GM21526 (cell line): ENCODE data around the gene UST.
"Not testable (repeated sequence)": the region's sequence is repeated elsewhere in the genome, so short reads cannot be mapped to it uniquely, and the experiment has no call there.

ENCODE experiments used
- ATAC-seq: cut with Tn5 transposase; IDR thresholded peaks from one replicate; pipeline ENCODE4 v1.9.1; 2021; ENCODE audit warnings: moderate library complexity; ENCODE audit not compliant: unreplicated experiment, low FRiP score

The UST gene

GRCh38 chr6:148932731-148933130, 185.9 kb downstream of the UST start:
- ATAC-seq: no peak

GRCh38 chr6:148934539-148934938, 187.7 kb downstream of the UST start:
- no peak for ATAC-seq

GRCh38 chr6:148934961-148935360, 188.1 kb downstream of the UST start:
- ATAC-seq: no peak

- no peak for ATAC-seq
Observed at GRCh38 chr6:148935705-148936435, 189.0 kb downstream of the UST start.

GRCh38 chr6:148943451-148943850, 196.6 kb downstream of the UST start:
- ATAC-seq: no peak

- no peak for ATAC-seq
Observed at GRCh38 chr6:148944608-148945007, 197.8 kb downstream of the UST start.

- no peak for ATAC-seq
Observed at GRCh38 chr6:148945301-148946021, 198.6 kb downstream of the UST start.

GRCh38 chr6:148947621-148948444, 201.0 kb downstream of the UST start:
- ATAC-seq: peak; percentile 79

- no peak for ATAC-seq
Observed at GRCh38 chr6:148951662-148952061, 204.8 kb downstream of the UST start.

- no peak for ATAC-seq
Observed at GRCh38 chr6:148952147-148953035, 205.6 kb downstream of the UST start.

GRCh38 chr6:148954461-148954860, 207.6 kb downstream of the UST start:
- no peak for ATAC-seq

- ATAC-seq: no peak
Observed at GRCh38 chr6:148954934-148955333, 208.1 kb downstream of the UST start.

GRCh38 chr6:148955441-148955840, 208.6 kb downstream of the UST start:
- ATAC-seq: no peak

GRCh38 chr6:148956163-148956562, 209.3 kb downstream of the UST start:
- ATAC-seq: not testable (repeated sequence)

- ATAC-seq: no peak
Observed at GRCh38 chr6:148957752-148958151, 210.9 kb downstream of the UST start.

GRCh38 chr6:148959008-148959407, 212.2 kb downstream of the UST start:
- ATAC-seq: no peak

- ATAC-seq: no peak
Observed at GRCh38 chr6:148959501-148959900, 212.7 kb downstream of the UST start.

GRCh38 chr6:148962854-148963515, 216.2 kb downstream of the UST start:
- no peak for ATAC-seq

GRCh38 chr6:148963738-148964137, 216.9 kb downstream of the UST start:
- no peak for ATAC-seq

GRCh38 chr6:148964467-148964866, 217.6 kb downstream of the UST start:
- ATAC-seq: no peak
